HepG2 (cell line): ENCODE results near the gene DNAJC4. TPM values are rescaled to one million over a fixed set of nuclear protein-coding genes. Genes with fewer than 3 reads are reported as not detected.

Experiments used
- BORCS8-MEF2B ChIP-seq: sonication (generic); formaldehyde crosslinking; IDR thresholded peaks from 2 replicates; pipeline ENCODE4 v1.8.0; 2022; ENCODE audit warnings: mild to moderate bottlenecking, missing genetic modification reagents
- BRD4 ChIP-seq: sonication (generic); formaldehyde crosslinking; IDR thresholded peaks from 2 replicates; pipeline ENCODE4 v1.4.0; 2020; ENCODE audit warnings: missing genetic modification reagents
- HMG20B ChIP-seq: conservative IDR thresholded peaks from 2 replicates; pipeline ENCODE4 v1.6.1; 2016; ENCODE audit warnings: missing genetic modification reagents, missing compliant biosample characterization
- KDM2A ChIP-seq: sonication (generic); formaldehyde crosslinking; IDR thresholded peaks from 2 replicates; pipeline ENCODE4 v1.4.0; 2020; ENCODE audit warnings: low read depth, missing genetic modification reagents, borderline replicate concordance
- MYC ChIP-seq: sonication (generic); formaldehyde crosslinking; IDR thresholded peaks from 2 replicates; pipeline ENCODE4 v1.9.0; 2021; ENCODE audit warnings: missing genetic modification reagents, borderline replicate concordance
- NCOA5 ChIP-seq: sonication (generic); formaldehyde crosslinking; IDR thresholded peaks from 2 replicates; pipeline ENCODE4 v1.4.0; 2020; ENCODE audit warnings: missing genetic modification reagents
- PAXIP1 ChIP-seq: sonication (generic); formaldehyde crosslinking; conservative IDR thresholded peaks from 2 replicates; pipeline ENCODE4 v1.4.0; 2020; ENCODE audit warnings: mild to moderate bottlenecking, missing genetic modification reagents, moderate library complexity
- POLR2A ChIP-seq, 2 experiments: IDR thresholded peaks; 2 replicates each; pipeline ENCODE4 v1.6.1; 2011; ENCODE audit warnings: low read depth in 2 of 2, low read length in 2 of 2, mild to moderate bottlenecking in 1 of 2, moderate library complexity in 1 of 2; ENCODE audit not compliant: insufficient read depth in 1 of 2
- RAD51 ChIP-seq: fragments of 450-650 bp; IDR thresholded peaks from 2 replicates; pipeline ENCODE4 v1.6.1; 2016; ENCODE audit warnings: borderline replicate concordance
- SIN3A ChIP-seq: IDR thresholded peaks from 2 replicates; pipeline ENCODE4 v1.6.1; 2011; ENCODE audit warnings: low read depth, mild to moderate bottlenecking, control low read depth, low read length, borderline replicate concordance
- SNRNP70 ChIP-seq: fragments of 200-400 bp; formaldehyde crosslinking; IDR thresholded peaks from 2 replicates; pipeline ENCODE4 v1.6.1; 2017; ENCODE audit warnings: mild to moderate bottlenecking, low read depth, low read length, moderate library complexity
- TARDBP ChIP-seq: sonication (generic); formaldehyde crosslinking; IDR thresholded peaks from 2 replicates; pipeline ENCODE4 v1.8.0; 2022; ENCODE audit warnings: mild to moderate bottlenecking, missing genetic modification reagents
- TFE3 ChIP-seq: IDR thresholded peaks from 2 replicates; pipeline ENCODE4 v1.6.1; 2016
- THRA ChIP-seq: sonication (generic); formaldehyde crosslinking; IDR thresholded peaks from 2 replicates; pipeline ENCODE4 v1.4.0; 2020; ENCODE audit warnings: missing genetic modification reagents, borderline replicate concordance
- ZBTB25 ChIP-seq: IDR thresholded peaks from 2 replicates; pipeline ENCODE4 v1.6.1; 2018; ENCODE audit warnings: missing genetic modification reagents
- ZNF331 ChIP-seq: sonication (generic); formaldehyde crosslinking; IDR thresholded peaks from 2 replicates; pipeline ENCODE4 v1.4.0; 2020; ENCODE audit warnings: missing genetic modification reagents
- ZNF34 ChIP-seq: sonication (generic); formaldehyde crosslinking; IDR thresholded peaks from 2 replicates; pipeline ENCODE4 v1.4.0; 2020; ENCODE audit warnings: mild to moderate bottlenecking, missing genetic modification reagents, borderline replicate concordance
- ZNF44 ChIP-seq: sonication (generic); formaldehyde crosslinking; IDR thresholded peaks from 2 replicates; pipeline ENCODE4 v1.5.1; 2020; ENCODE audit warnings: mild to moderate bottlenecking, missing genetic modification reagents
- ZNF749 ChIP-seq: sonication (generic); formaldehyde crosslinking; IDR thresholded peaks from 2 replicates; pipeline ENCODE4 v1.8.0; 2022; ENCODE audit warnings: mild to moderate bottlenecking, missing genetic modification reagents, moderate library complexity, borderline replicate concordance
- polyA plus RNA-seq, 8 experiments: library from polyadenylated mRNA; depleted of rRNA in 3 of 8; stranded (reverse) in 7 of 8; unstranded in 1 of 8; fragments of >200 nt; fragmentation: Illumina TruSeq in 4 of 8; extraction: Trizol in 4 of 8; gene quantifications; 2 replicates each; pipeline versions ENCODE4 v1.2.1 to v1.2.3, GENCODE V29; 2011 to 2016; ENCODE audit warnings: low read depth in 4 of 8, missing spikeins in 1 of 8, mixed read lengths in 1 of 8; ENCODE audit not compliant: insufficient read depth in 1 of 8
- total RNA-seq, 5 experiments: library from RNA; depleted of rRNA; stranded (reverse); fragments of >200 nt; fragmentation: Illumina TruSeq; extraction: Trizol; gene quantifications; 2 replicates each; pipeline ENCODE4 v1.2.3, GENCODE V29; 2016; ENCODE audit warnings: low read depth in 1 of 5

The DNAJC4 gene
- total and polyA plus RNA-seq, 2 of the 13 experiments (the other 11 are each of a cell fraction or from before 2014, with no cell fraction given), result 10.3 to 60.8 TPM

GRCh38 chr11:64185693-64186491 is 44.5 kb upstream of the DNAJC4 start, which contains the start of gene STIP1 (continued):
- TF ChIP-seq RAD51 (no peak), ZNF331 (CRISPR knock-in tag) (peak; percentile 44; the same call in 1 of the 2 replicates), TFE3 (CRISPR knock-in tag) (0 out of 2 replicates have a peak, but pooled peaks have one; percentile 66), PAXIP1 (CRISPR knock-in tag) (0 out of 2 replicates have a peak, but pooled peaks have one; percentile 4), SNRNP70 (no peak), ZNF44 (0 out of 2 replicates have a peak, but pooled peaks have one; percentile 3), SIN3A (peak; percentile 64; the same call in 1 of the 2 replicates), ZNF34 (CRISPR knock-in tag) (0 out of 2 replicates have a peak, but pooled peaks have one; percentile 23), POLR2A (IDR thresholded peaks at IDR 0.05; ENCODE audit: insufficient read depth in 1 of 2, low read depth in 2 of 2, low read length in 2 of 2) (peak in 1 of 2 experiments; percentile 82; a peak in 2 of 4 replicates), ZBTB25 (CRISPR knock-in tag) (peak; percentile 79; the same call in 1 of the 2 replicates), TARDBP (CRISPR knock-in tag) (peak; percentile 5; the same call in 1 of the 2 replicates), MYC (CRISPR knock-in tag) (peak; percentile 51; the same call in 1 of the 2 replicates), BORCS8-MEF2B (no peak), BRD4 (no peak), ZNF749 (0 out of 2 replicates have a peak, but pooled peaks have one; percentile 28), NCOA5 (CRISPR knock-in tag) (no peak), HMG20B (0 out of 2 replicates have a peak, but pooled peaks have one; percentile 26), KDM2A (peak; percentile 49; the same call in 1 of the 2 replicates), THRA (CRISPR knock-in tag) (peak; percentile 49; the same call in 1 of the 2 replicates)
